Endodermal cell (in vitro differentiated cells): ENCODE results near the gene INHBB. TPM values are rescaled to one million over a fixed set of nuclear protein-coding genes. Genes with fewer than 3 reads are reported as not detected.
A peak's percentile ranks its signal among the peaks of the same experiment; 100 is the strongest.

Experiments
- DNase-seq: peaks from one replicate; pipeline ENCODE4 v3.0.0-alpha.2; 2017
- H3K27ac ChIP-seq: 2 replicates; pipeline ENCODE4 v1.5.1; 2013; ENCODE audit warnings: mild to moderate bottlenecking, low read depth, low read length, moderate library complexity
- H3K27me3 ChIP-seq: 2 replicates; pipeline ENCODE4 v1.6.1; 2013; ENCODE audit warnings: mild to moderate bottlenecking, low read length, moderate library complexity; ENCODE audit not compliant: insufficient read depth, control insufficient read depth, poor library complexity, severe bottlenecking
- H3K36me3 ChIP-seq: 2 replicates; pipeline ENCODE4 v1.7.0; 2013; ENCODE audit warnings: mild to moderate bottlenecking, low read length, moderate library complexity; ENCODE audit not compliant: control insufficient read depth, insufficient read depth
- H3K4me1 ChIP-seq: one replicate; pipeline ENCODE4 v1.7.0; 2013; ENCODE audit warnings: low read length; ENCODE audit not compliant: control insufficient read depth, insufficient read depth
- H3K4me3 ChIP-seq: 2 replicates; pipeline ENCODE4 v1.5.1; 2013; ENCODE audit warnings: mild to moderate bottlenecking, low read length, moderate library complexity
- H3K9ac ChIP-seq: 2 replicates; pipeline ENCODE4 v1.6.1; 2013; ENCODE audit warnings: mild to moderate bottlenecking, low read length, moderate library complexity; ENCODE audit not compliant: poor library complexity, severe bottlenecking; ENCODE audit errors: extremely low read depth
- H3K9me3 ChIP-seq: 2 replicates; pipeline ENCODE4 v1.6.1; 2013; ENCODE audit warnings: mild to moderate bottlenecking, low read length, moderate library complexity; ENCODE audit not compliant: control insufficient read depth
- H3K27ac Mint-ChIP-seq: 2 replicates; pipeline ENCODE4 v1.8.0; 2020; ENCODE audit warnings: mixed read lengths
- H3K27me3 Mint-ChIP-seq: 2 replicates; pipeline ENCODE4 v1.8.0; 2021; ENCODE audit warnings: mild to moderate bottlenecking, mixed read lengths; ENCODE audit not compliant: insufficient read depth
- H3K36me3 Mint-ChIP-seq: 2 replicates; pipeline ENCODE4 v1.8.0; 2020; ENCODE audit warnings: low read depth, mixed read lengths
- H3K4me1 Mint-ChIP-seq: 2 replicates; pipeline ENCODE4 v1.8.0; 2020; ENCODE audit warnings: mixed read lengths
- H3K4me3 Mint-ChIP-seq: 2 replicates; pipeline ENCODE4 v1.8.0; 2020; ENCODE audit warnings: mild to moderate bottlenecking, moderate library complexity, mixed read lengths
- H3K9me3 Mint-ChIP-seq: 2 replicates; pipeline ENCODE4 v1.8.0; 2020; ENCODE audit warnings: mild to moderate bottlenecking, mixed read lengths
- CTCF ChIP-seq: fragments of 200-600 bp; sonication (generic); conservative IDR thresholded peaks from 2 replicates; pipeline ENCODE4 v1.5.0; 2021; ENCODE audit warnings: antibody characterized with exemption, mild to moderate bottlenecking
- WGBS, 2 experiments: methylation state at CpG; one replicate each; pipeline versions ENCODE4 v1.1.5 to v1.1.7; 2013; ENCODE audit warnings: missing lambda C conversion rate in 2 of 2, mixed read lengths in 1 of 2; ENCODE audit not compliant: insufficient coverage in 1 of 2, insufficient read length in 1 of 2; 5-methylcytosine and 5-hydroxymethylcytosine counted together
- total RNA-seq, 2 donors: library from RNA; stranded (reverse); fragmentation: NEBNext Ultra II Directional in 1 of 2; extraction: Animal tissue kit (Norgen Biotek cat#: 25700) in 1 of 2; gene quantifications; 2 replicates in 1 of 2; 3 replicates in 1 of 2; pipeline ENCODE4 v1.2.1, GENCODE V29; 2021

Gene INHBB
- total RNA-seq, 2 donors from 2014 or later: not detected

DNA sequence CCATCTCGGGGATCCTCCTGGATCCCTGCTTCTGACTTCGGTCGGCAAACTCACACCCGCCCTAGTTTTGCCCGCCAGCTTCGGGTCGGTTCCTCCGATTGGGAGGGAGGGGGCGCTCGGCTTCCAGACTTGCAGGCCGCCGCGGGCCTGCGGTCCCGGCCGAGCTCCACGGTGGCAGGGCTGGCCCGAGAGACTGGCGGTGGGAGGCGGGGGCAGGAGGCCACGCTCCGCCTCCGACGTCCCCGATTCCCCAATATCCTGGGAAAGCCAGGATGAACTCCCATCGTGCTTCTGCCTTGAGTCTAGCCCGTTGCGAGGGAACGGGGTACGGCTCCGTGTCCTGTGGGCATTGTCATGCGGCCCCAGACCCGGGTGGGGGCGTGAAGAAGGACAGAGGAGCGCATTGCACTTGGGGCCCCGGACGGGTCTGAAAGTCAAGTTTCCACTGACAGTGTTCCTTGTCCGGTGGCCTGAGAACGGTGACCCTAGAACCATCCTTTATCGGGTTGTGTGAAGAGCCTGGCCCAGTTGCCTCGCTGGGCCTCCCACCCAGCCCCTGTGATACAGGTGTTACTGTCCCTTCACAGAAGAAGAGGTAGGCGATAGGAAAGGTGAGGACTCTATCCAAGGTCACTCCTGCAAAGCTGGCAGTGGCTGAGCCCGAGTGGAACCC lies 2.4 kb upstream of the INHBB start:
- H3K4me1 Mint-ChIP-seq: peaks cover 5% of the 10 kb centered on the region
- Histone ChIP-seq H3K27ac (no peak overlapping the region), H3K9me3 (no peaks in the 10 kb centered on the region), H3K36me3 (no peaks in the 10 kb centered on the region), H3K27me3 (peaks cover 89% of the 10 kb centered on the region), H3K4me1 (peaks cover 3% of the 10 kb centered on the region), H3K4me3 (no peak overlapping the region), H3K9ac (no peak overlapping the region)
- H3K27ac Mint-ChIP-seq: no peak overlapping the region
- H3K27me3 Mint-ChIP-seq: peaks cover 76% of the 10 kb centered on the region
- no peaks in the 10 kb centered on the region for H3K36me3 Mint-ChIP-seq
- peak overlapping the region; percentile 28 for H3K4me3 Mint-ChIP-seq
- peak; percentile 96 for DNase-seq
- TF ChIP-seq CTCF: peak; percentile 92
- H3K9me3 Mint-ChIP-seq: no peaks in the 10 kb centered on the region
- WGBS, 2 experiments: 6% methylated on average over 24 to 43 of the region's 43 CpGs

GRCh38 chr2:120344214-120344975 lies 1.5 kb upstream of the INHBB start:
- Histone ChIP-seq H3K9me3 (no peaks in the 10 kb centered on the region), H3K36me3 (no peaks in the 10 kb centered on the region), H3K4me1 (peaks cover 3% of the 10 kb centered on the region), H3K9ac (no peak overlapping the region), H3K4me3 (no peak overlapping the region), H3K27me3 (peaks cover 97% of the 10 kb centered on the region), H3K27ac (no peak overlapping the region)
- 2 to 5% methylated on average over 15 to 68 of the region's 75 CpGs for WGBS, 2 experiments
- Mint-ChIP-seq H3K9me3 (no peaks in the 10 kb centered on the region), H3K27me3 (peaks cover 81% of the 10 kb centered on the region), H3K4me1 (peaks cover 3% of the 10 kb centered on the region), H3K27ac (no peak overlapping the region), H3K36me3 (no peaks in the 10 kb centered on the region), H3K4me3 (no peak overlapping the region)
- DNase-seq: peak; percentile 73
- no peak for TF ChIP-seq CTCF

DNA sequence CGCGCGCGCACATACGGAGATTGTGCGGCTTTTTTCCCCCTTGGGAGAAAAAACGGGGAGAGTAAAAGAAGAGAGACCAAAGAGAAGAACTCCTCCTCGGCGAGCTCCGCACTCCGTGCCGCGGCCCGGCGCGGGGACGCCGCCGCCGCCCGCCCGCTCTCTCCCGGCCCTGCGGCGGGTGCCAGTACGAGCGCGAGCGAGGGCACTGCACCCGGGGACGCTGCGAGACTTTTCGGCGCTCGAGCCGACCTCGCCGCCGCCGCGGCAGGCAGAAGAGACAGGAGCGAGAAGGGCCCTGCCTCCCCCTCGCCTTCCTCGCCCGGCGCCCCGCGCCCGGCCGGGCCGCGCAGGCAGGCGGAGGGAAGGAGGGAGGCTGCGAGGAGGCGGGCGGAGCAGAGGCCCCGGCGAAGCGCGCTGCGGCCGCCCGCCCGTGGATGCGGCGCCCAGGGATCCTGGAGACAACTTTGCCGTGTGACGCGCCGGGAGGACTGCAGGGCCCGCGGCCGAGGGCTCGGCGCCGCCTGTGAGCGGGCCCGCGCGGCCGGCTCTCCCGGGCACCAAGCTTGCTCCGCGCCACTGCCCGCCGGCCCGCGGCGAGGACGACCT lies 857 bp upstream of the INHBB start:
- no peak overlapping the region for H3K4me3 ChIP-seq
- no peaks in the 10 kb centered on the region for H3K9me3 Mint-ChIP-seq
- no peak overlapping the region for H3K4me3 Mint-ChIP-seq
- peaks cover 84% of the 10 kb centered on the region for H3K27me3 Mint-ChIP-seq
- peak; percentile 73 for DNase-seq
- WGBS, 2 experiments: 0 to 1% methylated on average over 8 to 90 of the region's 90 CpGs
- H3K4me1 ChIP-seq: peaks cover 3% of the 10 kb centered on the region
- H3K4me1 Mint-ChIP-seq: peaks cover 3% of the 10 kb centered on the region
- peaks cover 97% of the 10 kb centered on the region for H3K27me3 ChIP-seq
- no peaks in the 10 kb centered on the region for H3K36me3 ChIP-seq
- TF ChIP-seq CTCF: no peak
- H3K27ac Mint-ChIP-seq: no peak overlapping the region
- no peaks in the 10 kb centered on the region for H3K36me3 Mint-ChIP-seq
- no peaks in the 10 kb centered on the region for H3K9me3 ChIP-seq
- no peak overlapping the region for H3K27ac ChIP-seq
- H3K9ac ChIP-seq: no peak overlapping the region
